HUES6 (cell line): ENCODE data around the gene OR2W1.
A peak's percentile ranks its signal among the peaks of the same experiment; 100 is the strongest.

Experiments used
- H3K27ac ChIP-seq: 2 replicates; pipeline ENCODE4 v1.7.0; 2013; ENCODE audit warnings: low read depth, mild to moderate bottlenecking, low read length, inconsistent platforms
- H3K27me3 ChIP-seq: 2 replicates; pipeline ENCODE4 v1.6.1; 2013; ENCODE audit warnings: low read length; ENCODE audit not compliant: control insufficient read depth, insufficient read depth
- H3K36me3 ChIP-seq: 2 replicates; pipeline ENCODE4 v1.6.1; 2013; ENCODE audit warnings: low read length; ENCODE audit not compliant: control insufficient read depth, insufficient read depth
- H3K4me1 ChIP-seq: 2 replicates; pipeline ENCODE4 v1.6.1; 2013; ENCODE audit warnings: low read length; ENCODE audit not compliant: control insufficient read depth, insufficient read depth
- H3K4me3 ChIP-seq: 2 replicates; pipeline ENCODE4 v1.5.1; 2013; ENCODE audit warnings: low read depth, low read length
- H3K9ac ChIP-seq: one replicate; pipeline ENCODE4 v1.6.1; 2013; ENCODE audit warnings: mild to moderate bottlenecking, low read length
- H3K9me3 ChIP-seq: 2 replicates; pipeline ENCODE4 v1.6.1; 2013; ENCODE audit warnings: low read depth, low read length; ENCODE audit not compliant: control insufficient read depth, insufficient read depth

The OR2W1 gene

GRCh38 chr6:29021434-29021833 is 23.5 kb downstream of the OR2W1 start:
- Histone ChIP-seq H3K9me3 (no peaks in the 10 kb centered on the region), H3K27me3 (peaks cover under 1% of the 10 kb centered on the region; the same call in 1 of the 2 replicates), H3K4me1 (no peaks in the 10 kb centered on the region), H3K27ac (no peak overlapping the region), H3K36me3 (no peaks in the 10 kb centered on the region), H3K9ac (no peak overlapping the region), H3K4me3 (no peak overlapping the region)

- Histone ChIP-seq H3K9ac (no peak overlapping the region), H3K4me3 (no peak overlapping the region), H3K4me1 (no peaks in the 10 kb centered on the region), H3K36me3 (no peaks in the 10 kb centered on the region), H3K27ac (no peak overlapping the region), H3K9me3 (peaks cover 9% of the 10 kb centered on the region; the same call in 1 of the 2 replicates), H3K27me3 (peaks cover 14% of the 10 kb centered on the region; the same call in 1 of the 2 replicates)
Measured at GRCh38 chr6:29019629-29020028, 25.3 kb downstream of the OR2W1 start.

- Histone ChIP-seq H3K4me1 (no peaks in the 10 kb centered on the region), H3K9ac (no peak overlapping the region), H3K27ac (no peak overlapping the region), H3K9me3 (peaks cover 12% of the 10 kb centered on the region; the same call in 1 of the 2 replicates), H3K36me3 (no peaks in the 10 kb centered on the region), H3K27me3 (peaks cover 34% of the 10 kb centered on the region), H3K4me3 (peak overlapping the region; percentile 85; the same call in 1 of the 2 replicates)
Measured at GRCh38 chr6:29017428-29017802, 27.6 kb downstream of the OR2W1 start.

- no peaks in the 10 kb centered on the region for H3K4me1 ChIP-seq
- peaks cover 12% of the 10 kb centered on the region; the same call in 1 of the 2 replicates for H3K9me3 ChIP-seq
- no peak overlapping the region for H3K27ac ChIP-seq
- H3K4me3 ChIP-seq: peak overlapping the region; percentile 85
- H3K27me3 ChIP-seq: peaks cover 40% of the 10 kb centered on the region
- peak overlapping the region; percentile 62 for H3K9ac ChIP-seq
- no peaks in the 10 kb centered on the region for H3K36me3 ChIP-seq
Measured at GRCh38 chr6:29016559-29017427, 28.2 kb downstream of the OR2W1 start.

- H3K27ac ChIP-seq: no peak overlapping the region
- no peaks in the 10 kb centered on the region for H3K36me3 ChIP-seq
- H3K27me3 ChIP-seq: peaks cover 57% of the 10 kb centered on the region
- peaks cover 12% of the 10 kb centered on the region; the same call in 1 of the 2 replicates for H3K9me3 ChIP-seq
- H3K9ac ChIP-seq: no peak overlapping the region
- H3K4me3 ChIP-seq: peak overlapping the region; percentile 14; the same call in 1 of the 2 replicates
- no peaks in the 10 kb centered on the region for H3K4me1 ChIP-seq
Measured at GRCh38 chr6:29014729-29015608, 30.0 kb downstream of the OR2W1 start.

- peaks cover 68% of the 10 kb centered on the region for H3K27me3 ChIP-seq
- H3K36me3 ChIP-seq: no peaks in the 10 kb centered on the region
- H3K27ac ChIP-seq: no peak overlapping the region
- H3K9me3 ChIP-seq: peaks cover 12% of the 10 kb centered on the region; the same call in 1 of the 2 replicates
- peak overlapping the region; percentile 74 for H3K4me3 ChIP-seq
- no peak overlapping the region for H3K9ac ChIP-seq
- H3K4me1 ChIP-seq: no peaks in the 10 kb centered on the region
Measured at GRCh38 chr6:29011276-29011734, 33.7 kb downstream of the OR2W1 start.

- H3K4me3 ChIP-seq: no peak overlapping the region
- H3K9me3 ChIP-seq: peaks cover under 1% of the 10 kb centered on the region; the same call in 1 of the 2 replicates
- no peaks in the 10 kb centered on the region for H3K4me1 ChIP-seq
- H3K27me3 ChIP-seq: peaks cover 53% of the 10 kb centered on the region
- H3K9ac ChIP-seq: no peak overlapping the region
- no peaks in the 10 kb centered on the region for H3K36me3 ChIP-seq
- no peak overlapping the region for H3K27ac ChIP-seq
Measured at GRCh38 chr6:29009358-29009757, 35.6 kb downstream of the OR2W1 start.

- Histone ChIP-seq H3K4me3 (no peak overlapping the region), H3K9ac (no peak overlapping the region), H3K4me1 (no peaks in the 10 kb centered on the region), H3K9me3 (no peaks in the 10 kb centered on the region), H3K27ac (no peak overlapping the region), H3K36me3 (no peaks in the 10 kb centered on the region), H3K27me3 (peaks cover 42% of the 10 kb centered on the region)
Measured at GRCh38 chr6:29008089-29008488, 36.9 kb downstream of the OR2W1 start.

- H3K4me3 ChIP-seq: peak within 1 kb of the TSS; percentile 49; the same call in 1 of the 2 replicates
- no peak within 1 kb of the TSS for H3K27ac ChIP-seq
- no peaks in the 10 kb centered on the region for H3K9me3 ChIP-seq
- peaks cover 16% of the 10 kb centered on the region for H3K27me3 ChIP-seq
- H3K36me3 ChIP-seq: no peaks in the 10 kb centered on the region
- no peak within 1 kb of the TSS for H3K9ac ChIP-seq
- no peaks in the 10 kb centered on the region for H3K4me1 ChIP-seq
Measured at GRCh38 chr6:29005183-29005885, 39.6 kb downstream of the OR2W1 start, which contains the start of gene ZNF311. TSS of gene ZNF311 (minus strand) at chr6:29005315. CDS start at chr6:29003954, 1,361 bp downstream.

GRCh38 chr6:28996844-28997510 is 48.0 kb downstream of the OR2W1 start:
- no peaks in the 10 kb centered on the region for H3K4me1 ChIP-seq

More at GRCh38 chr6:28996844-28997510, 48.0 kb downstream of the OR2W1 start:
- Histone ChIP-seq H3K36me3 (no peaks in the 10 kb centered on the region; the same call in 1 of the 2 replicates), H3K27ac (no peak overlapping the region), H3K9me3 (peaks cover 3% of the 10 kb centered on the region; the same call in 1 of the 2 replicates), H3K27me3 (no peaks in the 10 kb centered on the region), H3K4me3 (no peak overlapping the region), H3K9ac (no peak overlapping the region)
